ENCODE results near the gene CEP152.

Gene CEP152

DNA sequence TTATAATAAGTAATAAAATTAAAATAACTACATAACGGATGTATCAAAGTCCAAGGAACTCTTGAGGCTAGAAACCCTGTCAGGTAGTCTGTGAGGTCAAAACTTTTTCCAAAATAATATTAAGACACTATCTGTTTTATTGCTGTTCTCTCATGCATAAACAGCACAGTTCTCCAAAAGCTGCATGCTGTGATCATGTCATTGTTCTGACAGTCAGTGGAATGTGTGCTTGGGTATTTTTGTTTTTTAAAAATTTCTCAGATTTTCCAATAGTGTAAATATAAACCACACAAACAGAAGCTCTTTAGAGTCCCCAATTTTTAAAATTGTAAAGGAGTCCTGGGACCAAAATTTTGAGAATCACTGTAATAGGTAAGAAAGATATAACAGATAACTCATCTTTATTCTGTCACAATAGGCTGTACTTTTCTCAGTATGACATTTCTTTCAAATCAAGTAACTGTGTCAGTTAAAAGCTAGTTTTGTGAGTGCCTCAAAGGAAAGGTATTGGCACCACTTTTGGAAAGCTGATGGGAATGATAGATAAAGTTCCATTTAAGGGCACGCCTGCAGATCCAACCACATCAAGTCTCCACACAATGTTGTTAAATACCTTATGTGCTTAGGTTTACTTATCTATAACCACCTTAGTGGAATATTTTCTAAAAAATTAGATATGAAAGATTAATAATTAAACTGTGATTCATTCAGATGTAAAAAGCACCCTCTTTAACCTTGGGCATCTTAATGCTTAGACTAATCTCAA lies 49.3 kb downstream of the CEP152 start:
- no peak for DNase-seq

DNA sequence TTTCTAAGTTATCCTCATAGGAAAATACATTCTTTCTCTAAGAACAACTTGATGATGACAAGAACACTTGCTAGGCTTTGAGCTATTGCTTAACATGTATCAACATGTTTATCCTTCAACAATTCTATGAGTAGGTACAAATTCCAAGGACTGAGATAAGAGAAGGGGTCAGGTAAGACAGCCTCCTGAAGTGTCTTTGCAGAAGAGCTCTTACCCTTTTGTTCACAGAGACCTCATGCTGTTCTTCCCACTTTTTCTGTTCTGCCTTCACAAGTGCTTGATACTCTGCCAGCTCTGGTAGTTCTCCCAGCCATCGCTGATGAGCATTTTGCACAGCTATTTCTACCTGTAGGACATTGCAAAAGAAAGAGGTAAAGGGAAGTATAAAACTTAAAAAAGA lies 50.9 kb downstream of the CEP152 start:
- DNase-seq: no peak

DNA sequence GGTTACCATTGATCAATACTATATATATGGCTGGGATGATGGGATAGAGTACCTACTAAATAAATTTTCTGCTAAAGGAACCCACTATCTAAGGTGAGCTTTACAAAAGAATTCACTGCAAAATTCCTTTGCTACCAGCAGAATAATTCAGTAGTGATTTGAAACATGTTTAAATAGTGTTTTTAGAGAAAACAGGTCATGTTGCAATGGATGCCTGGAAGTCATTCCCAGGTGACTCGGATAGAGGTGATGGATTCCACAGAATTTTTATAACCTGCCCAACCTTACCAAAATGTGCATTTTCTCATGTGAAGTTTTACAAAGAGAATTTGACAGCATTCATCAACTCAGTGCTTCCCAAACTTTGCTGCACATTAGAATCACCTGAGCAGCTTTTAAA lies 53.2 kb downstream of the CEP152 start:
- no peak for DNase-seq

DNA sequence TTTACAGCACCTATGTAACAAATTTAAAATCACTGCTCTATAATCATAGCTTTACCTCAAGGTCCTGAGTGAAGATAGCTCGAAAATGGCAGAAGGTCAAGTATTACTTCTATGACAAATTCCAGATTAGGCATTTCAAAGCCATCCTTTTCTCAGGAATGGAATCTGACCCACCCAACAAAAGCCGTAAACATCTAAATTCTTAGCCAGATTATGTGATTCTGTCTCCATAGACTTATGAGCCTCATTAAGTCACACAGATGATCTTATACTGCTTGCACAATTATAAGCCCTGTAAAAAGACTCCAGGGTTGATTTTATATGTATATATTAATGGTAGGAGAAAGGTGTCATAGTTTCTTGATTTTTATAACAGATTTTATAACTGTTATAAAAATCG lies 56.9 kb downstream of the CEP152 start:
- no peak for DNase-seq

DNA sequence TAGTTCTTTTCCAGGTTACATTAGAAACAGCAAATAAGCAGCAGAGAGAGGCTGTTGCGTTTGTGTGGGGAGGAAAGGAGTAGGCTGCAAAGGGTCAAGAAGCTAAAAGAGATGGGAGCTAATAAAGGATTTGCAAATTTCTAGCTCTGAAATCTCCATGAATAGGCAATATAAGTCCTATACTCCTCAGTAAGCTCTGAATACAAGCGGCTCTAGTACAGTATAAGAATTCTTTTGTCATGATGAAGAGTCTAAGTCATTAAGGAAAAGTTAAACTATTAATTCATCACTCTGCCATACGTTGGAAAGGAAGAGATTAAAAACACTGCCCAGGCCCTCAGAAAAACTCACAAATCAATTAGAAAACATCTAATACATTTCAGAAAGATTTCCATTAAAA lies 59.3 kb downstream of the CEP152 start:
- DNase-seq: no peak

DNA sequence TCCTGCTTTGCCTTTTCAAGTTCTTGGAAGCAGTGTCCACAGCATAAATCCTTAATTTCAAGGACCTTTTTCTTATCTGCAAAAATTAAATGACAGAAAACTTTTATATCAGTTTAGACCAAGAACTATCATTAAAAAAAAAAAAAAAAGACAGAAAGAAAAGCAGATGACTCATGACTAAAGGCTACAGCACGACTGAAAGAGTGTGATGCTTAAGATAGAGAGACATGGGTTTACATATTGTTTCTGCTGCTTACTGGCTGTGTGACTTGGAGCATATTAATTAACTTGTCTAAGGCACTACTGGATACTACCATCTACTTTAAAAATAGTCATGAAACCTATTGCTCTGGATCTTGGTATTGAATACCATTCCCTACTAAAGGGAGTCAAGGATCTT lies 62.3 kb downstream of the CEP152 start:
- no peak for DNase-seq

DNA sequence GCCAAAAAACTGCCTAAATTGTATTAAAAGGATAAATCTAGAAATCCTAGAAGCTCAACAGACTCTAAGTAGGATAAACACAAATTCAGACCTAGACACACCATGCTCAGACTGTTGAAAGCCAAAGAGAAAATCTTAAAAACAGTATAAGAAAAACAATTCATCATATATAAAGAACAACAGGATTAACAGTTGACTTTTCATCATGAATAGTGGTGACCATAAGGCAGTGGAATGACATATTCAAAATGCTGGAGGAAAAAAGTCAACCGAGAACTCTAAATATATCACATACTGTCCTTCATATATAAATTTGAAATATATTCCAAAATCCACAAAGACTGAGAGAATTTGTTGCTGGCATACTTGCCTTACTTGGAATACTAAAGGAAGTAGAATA lies 77.3 kb downstream of the CEP152 start:
- DNase-seq: no peak

DNA sequence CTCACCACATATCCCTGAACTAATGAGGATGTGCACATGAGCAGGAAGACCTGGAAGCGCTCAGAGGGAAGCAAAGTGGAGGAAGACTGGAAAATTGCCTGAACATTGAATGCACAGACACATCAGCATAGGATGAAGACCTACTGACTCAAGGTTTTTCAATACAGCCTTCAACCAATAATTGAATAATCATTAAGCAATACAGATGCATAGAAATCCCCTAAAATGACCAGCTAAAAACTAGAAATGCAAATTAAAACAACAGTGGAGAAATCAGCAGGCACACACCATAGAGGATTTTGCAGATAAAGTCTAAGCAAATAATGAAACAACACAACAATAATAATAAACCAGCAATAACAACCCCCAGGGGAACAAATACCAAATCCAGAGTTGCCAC lies 80.4 kb downstream of the CEP152 start:
- DNase-seq: no peak

DNA sequence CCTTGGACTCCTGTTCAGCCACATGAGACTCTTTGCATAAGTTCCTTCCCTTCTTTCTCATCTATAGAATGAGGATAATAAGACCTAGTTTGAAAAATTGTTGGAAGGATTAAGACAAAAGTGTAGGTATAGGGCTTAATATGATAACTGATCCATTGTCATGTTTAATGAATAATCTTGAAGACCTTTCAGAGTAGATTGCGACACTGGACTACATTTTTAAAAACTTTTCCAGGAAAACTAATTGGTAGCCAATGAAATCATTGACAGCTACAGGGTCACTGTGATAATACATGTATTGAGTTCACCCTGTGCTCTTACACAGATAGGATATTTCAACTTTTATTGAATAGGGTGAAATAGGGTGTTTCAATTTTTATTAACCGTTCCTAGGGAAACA lies 86.9 kb downstream of the CEP152 start:
- DNase-seq: no peak

DNA sequence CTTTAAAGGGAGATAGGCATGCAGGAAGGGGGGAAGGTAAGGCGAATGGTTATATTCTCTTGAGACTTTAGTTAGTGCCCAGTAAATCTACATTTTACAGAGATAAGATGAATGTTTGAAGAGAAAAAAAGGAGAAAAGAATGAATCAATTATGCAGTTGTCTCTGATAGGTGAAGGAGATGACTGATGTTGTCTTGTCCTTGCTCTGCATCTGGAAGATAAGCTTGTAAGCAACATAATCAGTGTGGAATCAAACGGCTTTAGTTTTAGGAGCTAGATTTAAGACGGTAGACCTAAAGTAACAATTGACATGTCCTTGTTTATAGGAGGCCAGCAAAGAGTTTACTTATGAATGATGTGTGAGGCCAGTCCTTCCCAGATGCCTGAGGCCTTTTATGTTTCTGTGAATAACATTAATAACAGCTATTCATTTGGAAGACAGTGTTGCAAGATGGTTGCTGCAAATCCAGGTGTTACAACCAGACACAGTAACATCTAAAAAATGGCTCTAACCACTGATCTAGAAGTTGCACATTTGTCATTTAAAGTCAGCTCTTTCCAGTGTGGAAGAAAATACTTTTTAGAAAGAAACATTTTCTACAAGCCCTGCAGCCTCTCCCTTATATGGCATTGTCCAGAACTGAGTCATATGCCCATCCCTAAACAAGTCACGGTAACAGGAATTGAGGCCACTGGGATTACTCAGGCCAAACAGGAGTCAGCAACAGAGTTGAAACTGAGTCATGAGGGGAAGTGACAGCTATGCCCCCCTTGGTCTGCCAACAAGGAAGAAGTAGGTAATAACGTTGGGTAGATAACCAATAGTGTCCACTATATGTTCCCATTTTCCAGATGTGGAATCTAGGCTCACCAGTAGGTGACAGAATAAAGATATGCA lies 87.9 kb downstream of the CEP152 start:
- no peak for DNase-seq

DNA sequence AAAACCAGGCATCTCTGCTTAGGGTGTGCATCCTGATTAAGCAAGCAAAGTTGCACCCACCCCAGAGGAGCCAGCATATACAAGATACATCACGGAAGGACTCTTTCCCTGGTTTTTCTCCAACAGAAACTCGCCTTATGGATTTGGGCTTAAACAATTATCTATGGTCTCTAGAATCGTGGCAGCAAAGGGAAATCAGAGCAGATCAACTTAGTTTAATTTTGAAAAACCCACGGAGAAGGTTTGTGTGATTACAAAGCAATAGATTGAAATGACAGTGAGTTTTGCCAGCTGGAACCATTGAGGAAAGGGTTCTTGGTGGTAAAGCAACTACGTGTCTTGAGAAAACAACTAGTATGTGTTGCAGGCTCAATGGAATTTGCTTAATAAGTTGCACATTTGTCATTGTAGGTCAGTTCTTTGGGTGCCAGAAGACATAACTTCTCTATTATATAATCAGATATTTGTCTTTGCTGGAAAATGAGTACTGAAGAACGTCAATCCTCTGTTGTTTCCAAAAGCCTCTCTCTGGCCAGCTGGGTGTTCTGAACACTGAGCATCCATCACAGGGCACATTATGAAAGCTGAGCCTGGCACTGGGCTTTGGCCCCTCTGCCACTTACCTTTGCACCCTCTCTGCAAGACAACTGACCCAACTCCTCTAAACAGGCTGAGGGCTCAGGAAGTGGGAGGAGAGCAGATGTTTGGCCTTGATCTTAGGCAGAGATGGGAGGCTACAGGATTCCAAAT lies 89.6 kb downstream of the CEP152 start:
- no peak for DNase-seq

DNA sequence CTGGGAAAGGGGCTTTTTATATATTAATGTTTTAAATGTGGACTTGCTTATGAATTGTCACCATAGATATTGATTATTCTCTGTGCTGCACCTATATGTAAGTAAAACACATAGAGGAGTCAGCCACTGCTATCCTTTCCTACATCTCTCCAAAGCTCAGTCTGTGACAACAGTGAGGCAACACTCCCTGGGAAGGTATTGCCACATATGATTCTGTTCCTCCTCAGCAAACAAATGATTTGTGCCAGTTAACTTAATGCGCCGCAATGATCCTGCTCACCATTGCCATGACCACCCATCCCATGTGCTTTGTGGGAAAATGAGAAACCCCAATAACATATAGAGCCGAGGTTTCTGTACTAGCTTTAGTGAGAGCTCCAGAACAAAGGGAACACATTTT lies 90.2 kb downstream of the CEP152 start:
- DNase-seq: no peak

DNA sequence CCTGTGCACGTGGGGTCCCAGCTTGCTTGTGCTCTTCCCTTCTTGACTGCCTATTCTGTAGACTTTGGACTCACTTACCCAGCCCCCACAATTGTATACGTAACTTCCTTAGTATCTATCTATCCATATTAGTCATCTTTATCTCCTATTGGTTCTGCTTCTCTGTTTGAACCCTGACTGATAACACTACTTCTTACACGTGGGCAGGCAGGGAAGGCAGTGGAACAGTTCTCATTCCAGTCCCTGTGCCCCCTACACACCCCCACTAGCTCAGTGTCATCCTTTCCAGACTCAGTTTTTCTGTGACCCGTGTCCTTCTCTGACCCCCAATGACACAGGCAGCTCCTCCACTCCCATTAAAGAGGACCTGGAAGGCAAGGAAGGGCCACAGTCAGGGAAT lies 91.2 kb downstream of the CEP152 start:
- DNase-seq: no peak

DNA sequence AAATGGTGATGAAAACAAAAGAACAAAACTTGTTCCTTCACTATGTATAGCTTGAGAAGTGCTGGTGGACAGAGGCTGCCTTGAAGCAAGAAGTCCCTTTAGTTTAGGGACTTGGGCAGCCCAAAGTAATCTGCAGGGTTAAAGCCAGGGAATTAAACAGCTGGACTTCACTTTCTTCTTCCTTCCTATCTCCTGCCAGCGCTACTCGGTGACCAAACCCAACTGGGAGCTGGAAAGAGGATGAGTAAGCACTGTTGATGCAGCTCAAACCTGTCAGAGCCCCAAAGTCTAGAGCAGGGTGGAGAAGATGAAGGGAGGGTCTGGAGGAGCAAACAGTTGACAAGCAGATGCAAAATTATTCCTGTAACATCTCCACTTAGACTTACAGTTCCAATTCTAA lies 92.2 kb downstream of the CEP152 start:
- no peak for DNase-seq

DNA sequence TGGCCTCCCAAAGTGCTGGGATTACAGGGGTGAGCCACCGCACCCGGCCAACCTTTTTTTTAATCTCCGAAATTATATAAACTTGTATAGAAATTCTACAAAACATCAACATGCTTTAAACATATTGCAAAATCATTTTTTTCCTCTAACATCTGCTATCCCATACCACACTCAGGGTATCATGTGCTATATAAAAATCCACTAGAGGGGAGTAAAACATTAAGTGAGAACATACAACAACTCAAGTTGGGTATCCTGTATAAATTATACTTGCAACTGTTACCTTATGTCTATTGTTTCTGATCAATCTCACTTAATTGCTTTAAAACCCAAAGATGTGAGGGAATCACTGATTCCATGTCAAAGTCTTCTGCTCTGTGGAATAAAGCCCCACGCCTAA lies 93.4 kb downstream of the CEP152 start:
- DNase-seq: no peak

DNA sequence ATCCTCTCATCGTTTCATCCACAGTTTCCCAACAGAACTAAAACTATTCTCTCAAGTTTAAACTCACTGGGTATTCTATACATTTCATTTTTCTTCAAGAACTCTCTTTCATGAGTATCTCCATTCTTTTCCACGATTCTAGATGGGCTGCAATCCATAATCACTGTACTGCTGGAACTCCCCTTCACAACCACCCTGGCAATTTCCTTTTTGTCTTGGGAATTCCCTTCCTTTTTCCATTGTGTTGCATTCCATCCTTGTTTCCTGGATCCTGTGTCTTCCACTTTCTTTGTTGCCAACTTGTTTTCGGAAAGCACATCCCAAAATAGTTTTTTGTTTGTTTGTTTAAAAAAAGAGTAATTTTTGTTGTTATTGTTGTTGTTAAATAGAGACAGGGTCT lies 98.3 kb downstream of the CEP152 start:
- DNase-seq: no peak

DNA sequence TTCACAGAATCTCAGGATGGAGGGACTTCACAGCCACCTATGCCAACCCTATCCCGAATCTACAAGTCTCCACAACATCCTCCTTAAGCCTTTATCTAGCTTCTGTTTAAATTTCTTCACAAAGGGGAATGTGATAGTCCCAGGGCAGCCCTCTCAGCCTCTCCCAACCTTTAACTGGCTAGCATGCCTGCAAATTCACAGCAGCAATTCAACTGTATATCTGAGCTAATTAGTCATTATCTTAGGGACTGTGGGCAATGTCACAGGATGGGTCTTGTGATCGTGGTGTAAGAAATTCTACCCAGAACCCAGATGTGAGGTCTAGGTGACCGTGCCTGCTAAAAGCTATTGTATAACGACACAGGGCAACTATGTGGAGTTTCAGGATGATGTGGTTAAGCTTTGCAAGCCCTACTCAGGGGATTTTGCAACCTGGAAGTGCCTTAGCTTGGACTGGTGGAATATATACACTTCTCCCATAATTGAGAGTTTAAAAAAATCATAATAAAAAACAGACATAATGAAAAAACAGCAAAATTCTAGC lies 99.8 kb downstream of the CEP152 start:
- DNase-seq: no peak

DNA sequence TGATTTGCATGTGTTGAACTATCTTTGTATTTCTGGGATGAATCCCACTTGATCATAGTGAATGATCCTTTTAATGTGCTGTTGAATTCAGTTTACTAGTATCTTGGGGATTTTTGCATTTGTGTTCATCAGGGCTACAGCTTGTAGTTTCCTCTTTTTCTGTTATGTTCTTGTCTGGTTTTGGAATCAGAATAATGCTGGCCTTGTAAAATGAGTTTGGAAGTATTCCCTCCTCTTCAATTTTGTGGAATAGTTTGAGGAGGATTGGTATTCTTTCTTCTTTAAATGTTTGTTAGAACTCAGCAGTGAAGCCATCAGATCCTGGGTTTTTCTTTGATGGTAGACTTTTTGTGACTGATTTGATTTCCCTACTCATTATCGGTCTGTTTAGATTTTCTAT lies 102.2 kb downstream of the CEP152 start:
- no peak for DNase-seq

DNA sequence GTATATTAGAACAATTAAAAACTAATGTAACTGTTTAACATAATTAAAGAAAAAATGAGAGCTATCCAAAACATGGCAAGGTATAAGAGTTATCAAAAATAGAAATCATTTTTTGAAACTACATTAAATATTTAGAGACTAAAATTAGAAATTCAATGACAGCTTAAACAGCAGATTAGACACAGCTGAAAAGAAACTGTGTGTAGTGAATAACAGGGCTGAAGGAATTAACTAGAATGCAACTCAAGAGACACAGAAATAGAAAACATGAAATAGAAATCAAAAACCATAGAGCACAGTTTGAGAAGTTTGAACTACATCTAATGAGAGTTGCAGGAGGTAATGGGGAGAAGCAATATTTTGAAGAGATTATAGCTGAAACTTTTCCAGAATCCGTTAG lies 105.5 kb downstream of the CEP152 start:
- no peak for DNase-seq

DNA sequence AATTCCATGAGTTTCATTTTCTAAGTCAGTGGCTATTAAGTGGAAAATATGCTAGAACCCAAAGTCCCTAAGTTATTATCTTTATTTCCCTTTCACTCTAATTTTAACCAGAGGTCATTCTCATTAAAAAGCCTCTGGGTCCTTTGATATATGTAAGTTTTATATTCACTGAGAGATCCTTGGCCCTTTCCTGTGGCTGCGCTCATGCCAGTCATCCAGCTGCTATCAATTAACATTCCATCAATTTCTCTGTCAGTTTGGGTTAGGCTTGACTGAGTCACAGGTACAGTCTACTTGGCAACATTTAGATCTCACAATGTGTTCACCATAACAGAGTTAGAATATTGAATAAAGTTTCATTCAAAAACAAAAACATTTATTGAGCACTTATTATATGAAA lies 107.3 kb downstream of the CEP152 start:
- DNase-seq: no peak

DNA sequence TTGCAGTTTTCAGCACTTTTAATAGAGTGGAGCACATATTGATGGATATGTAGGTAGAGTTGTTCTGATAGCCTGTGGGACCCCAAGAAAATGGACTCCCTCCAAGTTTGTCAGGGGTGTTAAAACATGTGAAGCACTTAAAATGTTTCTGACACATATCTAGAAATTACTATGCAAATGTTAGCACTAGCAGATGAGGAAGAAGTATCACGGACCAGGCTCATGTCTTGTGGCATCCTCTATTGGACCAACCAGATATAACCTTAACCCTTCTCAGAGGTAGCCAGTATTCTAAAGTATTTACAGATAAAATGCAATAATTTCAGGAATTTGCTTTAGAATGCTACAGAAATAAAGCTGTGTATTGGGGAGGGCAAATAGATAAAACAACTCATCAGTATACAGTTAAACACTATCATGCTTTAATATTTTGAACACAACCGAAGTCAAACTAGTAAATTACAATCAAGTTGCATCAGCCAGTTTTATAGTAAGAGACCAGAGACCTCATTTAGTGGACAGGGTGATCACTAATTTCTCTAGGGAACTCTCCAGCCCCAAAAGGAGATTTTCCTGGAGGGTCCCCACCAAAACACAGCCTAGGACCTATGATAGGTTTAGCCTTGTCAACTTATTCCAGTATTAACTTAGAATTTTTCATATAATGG lies 108.2 kb downstream of the CEP152 start:
- DNase-seq: no peak

DNA sequence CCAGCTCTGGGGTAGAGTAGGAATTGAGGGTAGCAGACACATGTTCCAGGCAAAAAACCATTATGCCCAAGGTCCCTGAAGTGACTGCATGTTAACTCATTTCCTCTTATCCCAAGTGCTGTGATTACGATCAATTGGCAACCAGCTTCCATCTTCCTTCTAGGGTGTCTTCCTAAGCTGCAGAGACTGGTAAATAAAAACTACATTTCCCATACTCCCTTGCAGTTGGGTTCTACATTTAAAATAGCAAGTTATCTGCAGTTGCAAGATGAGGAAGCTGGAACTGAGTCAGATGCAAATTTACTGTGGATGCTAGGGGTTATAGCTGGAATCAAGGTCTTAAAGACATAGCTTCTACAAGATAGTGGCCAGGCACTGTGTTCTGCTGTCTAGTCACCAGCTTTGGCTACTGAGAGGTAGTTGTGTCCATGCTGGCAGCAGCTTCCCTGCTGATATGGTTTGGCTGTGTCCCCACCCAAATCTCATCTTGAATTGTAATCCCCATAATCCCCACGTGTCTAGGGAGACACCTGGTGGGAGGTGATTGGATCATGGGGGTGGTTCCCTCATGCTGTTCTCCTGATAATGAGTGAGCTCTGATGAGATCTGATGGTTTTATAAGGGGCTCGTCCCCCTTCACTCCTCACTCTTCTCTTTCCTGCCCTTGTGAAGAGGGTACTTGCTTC lies 114.1 kb downstream of the CEP152 start:
- DNase-seq: no peak
